Measurements from ENCODE around the gene SYNDIG1.

Gene SYNDIG1

DNA sequence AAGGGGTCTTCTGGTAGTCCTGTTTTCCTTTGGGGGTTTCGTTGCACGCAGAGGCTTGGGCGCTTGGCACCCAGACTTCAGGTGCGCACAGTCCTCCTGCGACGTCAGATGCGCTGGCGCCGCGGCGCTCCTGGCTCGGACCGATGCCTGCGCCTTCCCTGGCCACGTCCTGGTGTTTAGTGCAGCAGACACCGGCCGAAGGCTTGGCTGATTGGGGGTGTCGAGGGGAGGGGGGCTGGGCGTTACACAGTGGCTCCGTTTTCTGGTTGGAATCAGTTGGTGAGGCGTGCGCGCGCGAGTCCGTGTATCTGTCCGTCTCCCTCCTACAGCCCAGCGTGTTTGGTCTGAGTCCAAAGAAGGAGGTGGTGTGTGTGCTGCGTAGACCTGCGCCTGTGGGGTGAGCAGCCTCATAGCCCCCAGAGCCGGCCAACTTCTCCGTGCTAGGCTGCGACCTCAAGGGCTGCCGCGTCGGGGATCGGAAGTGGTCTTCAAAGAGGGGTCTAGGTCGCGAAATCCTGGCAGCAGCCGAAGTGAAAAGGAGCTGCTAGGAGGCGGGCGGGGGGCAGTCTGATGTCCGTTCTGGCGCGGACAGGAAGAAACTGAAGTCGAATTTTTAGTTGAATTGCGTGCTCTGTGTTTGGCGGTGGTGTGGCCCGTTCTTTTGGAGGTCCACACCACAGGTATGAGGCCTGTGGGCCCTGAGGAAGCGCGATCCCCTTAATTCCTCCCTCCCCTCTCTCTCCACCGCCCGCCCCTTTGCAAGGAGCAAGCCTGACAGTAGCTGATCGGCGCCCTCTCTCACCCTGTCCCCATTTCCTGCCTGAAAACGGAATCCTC lies 1.5 kb downstream of the SYNDIG1 start:
- DNase-seq (ENCODE audit: low read depth in 3 of 3): no peak

- no peak for DNase-seq (ENCODE audit: low read depth in 3 of 3)
These were observed 3.0 kb downstream of the SYNDIG1 start for GRCh38 chr20:24472426-24472825.

DNA sequence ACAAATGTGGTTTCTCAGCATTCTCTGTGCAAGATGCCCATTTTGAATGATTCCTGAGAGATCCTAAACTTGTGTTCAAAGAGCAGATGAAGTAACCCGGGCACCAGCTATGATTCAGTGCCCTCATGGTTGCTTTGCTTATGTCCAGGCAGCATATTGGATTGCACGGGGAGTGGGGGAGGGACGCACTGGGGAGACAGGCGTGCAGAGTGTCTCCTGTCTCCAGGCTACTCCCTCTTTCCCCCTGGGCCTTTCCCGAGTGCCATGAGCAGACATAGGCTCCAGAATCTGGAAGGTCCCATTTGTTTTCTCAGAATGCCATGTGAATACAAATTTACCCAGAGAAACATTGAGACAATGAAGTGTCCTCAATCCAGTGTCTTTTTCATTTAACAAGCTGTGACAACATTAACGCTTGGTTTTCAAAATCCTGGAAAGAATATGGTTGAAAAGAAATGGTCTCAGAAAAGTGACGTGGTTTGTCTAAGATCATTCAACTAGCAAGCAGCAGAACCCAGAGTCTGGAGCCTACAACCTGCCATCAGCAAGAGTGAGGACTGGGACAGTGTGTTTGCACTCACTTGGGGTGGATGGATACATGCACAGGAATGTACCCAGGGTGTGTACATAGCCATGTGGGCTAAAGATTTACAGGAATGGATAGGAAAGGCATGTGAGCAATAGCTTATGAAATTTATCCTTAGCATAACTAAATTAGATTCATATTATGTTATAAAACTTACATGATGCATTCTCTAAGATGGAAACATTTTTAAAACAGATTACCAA lies 4.2 kb downstream of the SYNDIG1 start:
- no peak for DNase-seq (ENCODE audit: low read depth in 3 of 3)

DNA sequence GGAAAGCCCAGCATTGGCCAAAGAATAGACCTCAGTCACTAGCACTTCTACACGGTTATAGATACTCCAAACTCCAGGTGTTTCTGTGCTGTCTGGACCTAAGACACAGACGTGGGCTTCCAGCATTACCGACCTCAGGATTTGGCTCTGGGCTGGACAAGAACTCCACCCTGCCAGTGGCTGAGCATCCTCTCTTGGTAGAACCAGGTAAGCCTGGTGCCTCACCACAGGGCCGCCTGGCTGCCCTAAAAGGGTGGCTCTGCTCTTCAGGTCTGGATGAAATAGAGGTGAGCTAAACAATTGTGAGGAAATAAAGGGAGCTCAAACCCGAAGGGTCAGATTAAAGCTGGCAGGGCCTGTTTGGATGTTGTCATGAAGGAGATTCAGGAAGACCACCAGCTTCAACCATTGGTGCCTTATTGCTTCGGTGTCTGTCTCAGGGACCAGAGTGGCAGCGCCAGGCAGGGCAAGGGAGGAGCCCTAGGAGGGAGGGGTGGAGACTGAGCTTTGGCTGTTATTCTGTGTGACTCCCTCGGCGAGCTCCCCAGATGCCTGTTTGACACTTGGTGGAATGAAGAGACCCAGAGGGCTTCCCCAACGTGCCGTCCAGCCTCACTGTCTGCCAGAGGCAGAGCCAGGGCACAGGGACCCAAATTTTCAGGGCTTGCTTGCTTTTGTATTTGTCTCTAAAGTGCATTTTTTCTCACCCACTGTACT lies 8.6 kb downstream of the SYNDIG1 start:
- no peak for DNase-seq (ENCODE audit: low read depth in 3 of 3)

GRCh38 chr20:24478584-24478983 lies 9.2 kb downstream of the SYNDIG1 start:
- DNase-seq (ENCODE audit: low read depth in 3 of 3): no peak

DNA sequence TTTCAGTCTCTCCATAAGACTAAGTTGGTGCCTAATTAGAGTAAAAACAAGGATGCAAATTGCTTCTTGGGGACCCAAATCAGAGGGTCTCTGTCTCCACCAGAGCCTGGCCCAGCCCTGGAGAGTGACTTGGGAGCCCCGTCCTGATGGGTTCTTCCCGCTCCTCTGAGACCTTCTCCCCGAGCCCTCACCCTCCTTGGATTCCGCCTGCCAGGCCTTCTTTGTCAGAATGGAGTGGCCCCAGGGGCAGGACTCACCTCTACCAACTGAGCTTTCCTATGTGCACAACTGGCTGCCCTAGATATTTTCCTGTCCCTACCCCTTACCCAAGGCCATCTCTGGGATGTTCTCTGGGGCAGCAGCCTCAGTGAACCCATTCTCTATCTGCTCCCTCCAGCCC lies 9.7 kb downstream of the SYNDIG1 start:
- DNase-seq (ENCODE audit: low read depth in 3 of 3): no peak

GRCh38 chr20:24479595-24479994 lies 10.2 kb downstream of the SYNDIG1 start:
- DNase-seq (ENCODE audit: low read depth in 3 of 3): no peak

DNA sequence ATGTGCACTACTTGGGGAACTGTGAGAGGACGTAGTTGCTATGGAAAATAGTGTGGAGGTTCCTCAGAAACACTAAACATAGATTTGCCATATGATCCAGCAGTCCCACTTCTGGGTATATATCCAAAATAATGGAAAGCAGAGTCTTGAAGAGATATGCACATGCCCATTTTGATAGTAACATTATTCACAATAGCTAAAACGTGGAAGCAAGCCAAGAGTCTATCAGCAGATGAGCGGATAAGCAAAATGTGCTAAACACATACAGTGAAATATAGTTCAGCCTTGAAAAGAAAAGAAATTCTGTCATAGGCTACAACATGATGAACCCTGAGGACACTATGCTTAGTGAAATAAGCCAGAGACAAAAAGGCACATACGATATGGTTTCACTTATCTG lies 11.1 kb downstream of the SYNDIG1 start:
- no peak for DNase-seq (ENCODE audit: low read depth in 3 of 3)

- no peak for DNase-seq (ENCODE audit: low read depth in 3 of 3)
These were observed 11.7 kb downstream of the SYNDIG1 start for GRCh38 chr20:24481173-24481572.

GRCh38 chr20:24483435-24484080 lies 14.1 kb downstream of the SYNDIG1 start:
- DNase-seq (ENCODE audit: low read depth in 3 of 3): no peak

- DNase-seq (ENCODE audit: low read depth in 3 of 3): no peak
These were observed 14.6 kb downstream of the SYNDIG1 start for GRCh38 chr20:24484081-24484450.

GRCh38 chr20:24485981-24486380 lies 16.6 kb downstream of the SYNDIG1 start:
- DNase-seq (ENCODE audit: low read depth in 3 of 3): no peak

- DNase-seq (ENCODE audit: low read depth in 3 of 3): no peak
These were observed 17.8 kb downstream of the SYNDIG1 start for GRCh38 chr20:24487240-24487639.

DNA sequence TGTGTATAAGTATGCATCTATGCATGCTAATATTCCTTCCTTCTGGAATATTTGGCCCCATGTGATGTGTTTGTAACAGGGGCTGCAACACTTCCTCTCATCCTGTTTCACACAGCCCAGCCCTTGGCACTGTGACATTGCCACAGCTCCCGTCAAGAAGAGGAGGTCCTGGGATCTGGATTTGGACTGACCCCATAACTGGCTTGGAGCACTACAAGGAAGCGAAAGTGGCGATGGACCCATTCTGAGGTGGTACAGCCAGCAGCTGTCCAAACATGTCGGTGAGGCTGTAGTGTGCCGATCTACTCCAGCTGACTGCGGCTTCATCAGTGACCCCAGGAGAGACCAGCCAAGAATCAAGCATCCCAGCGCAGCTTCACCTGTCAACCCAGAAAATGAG lies 18.2 kb downstream of the SYNDIG1 start:
- DNase-seq (ENCODE audit: low read depth in 3 of 3): no peak

GRCh38 chr20:24488064-24488799 lies 18.8 kb downstream of the SYNDIG1 start:
- DNase-seq (ENCODE audit: low read depth in 3 of 3): no peak

- DNase-seq (ENCODE audit: low read depth in 3 of 3): no peak
These were observed 19.4 kb downstream of the SYNDIG1 start for GRCh38 chr20:24488800-24489175.

DNA sequence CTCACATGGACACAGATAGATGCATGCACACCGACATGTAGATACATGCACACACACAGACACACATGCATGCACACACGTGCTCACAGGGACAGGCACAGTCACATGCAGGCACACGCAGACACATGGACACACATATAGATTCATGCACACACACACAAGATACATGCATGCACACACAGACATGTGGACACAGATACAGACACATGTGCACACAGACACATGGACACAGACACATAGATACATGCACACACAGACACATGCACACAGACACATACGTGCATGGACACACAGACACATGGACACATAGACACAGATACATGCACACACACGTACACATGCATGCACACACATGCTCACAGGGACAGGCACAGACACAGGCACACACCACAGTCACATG lies 19.8 kb downstream of the SYNDIG1 start:
- DNase-seq (ENCODE audit: low read depth in 3 of 3): no peak

GRCh38 chr20:24489631-24490260 lies 20.3 kb downstream of the SYNDIG1 start:
- DNase-seq (ENCODE audit: low read depth in 3 of 3): no peak

DNA sequence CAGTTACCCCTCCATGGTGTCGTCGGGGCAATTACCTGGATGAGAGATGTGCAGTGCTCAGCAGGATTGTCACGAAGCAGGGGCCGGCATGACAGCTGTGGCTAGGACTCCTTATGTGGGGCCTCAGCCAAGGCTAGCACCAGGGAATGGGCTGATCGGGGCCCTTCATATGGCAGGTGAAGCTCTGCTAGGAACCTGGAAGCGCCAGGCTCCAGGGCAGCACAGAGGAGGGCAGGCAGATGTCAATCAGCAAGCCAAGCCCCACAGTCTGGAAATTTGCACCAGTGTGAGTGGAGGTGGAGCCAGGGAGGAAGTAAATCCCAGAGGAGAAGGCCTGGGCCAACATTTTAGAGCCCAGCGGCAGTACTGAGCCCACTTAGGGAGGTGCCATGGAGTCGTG lies 21.2 kb downstream of the SYNDIG1 start:
- DNase-seq (ENCODE audit: low read depth in 3 of 3): no peak

DNA sequence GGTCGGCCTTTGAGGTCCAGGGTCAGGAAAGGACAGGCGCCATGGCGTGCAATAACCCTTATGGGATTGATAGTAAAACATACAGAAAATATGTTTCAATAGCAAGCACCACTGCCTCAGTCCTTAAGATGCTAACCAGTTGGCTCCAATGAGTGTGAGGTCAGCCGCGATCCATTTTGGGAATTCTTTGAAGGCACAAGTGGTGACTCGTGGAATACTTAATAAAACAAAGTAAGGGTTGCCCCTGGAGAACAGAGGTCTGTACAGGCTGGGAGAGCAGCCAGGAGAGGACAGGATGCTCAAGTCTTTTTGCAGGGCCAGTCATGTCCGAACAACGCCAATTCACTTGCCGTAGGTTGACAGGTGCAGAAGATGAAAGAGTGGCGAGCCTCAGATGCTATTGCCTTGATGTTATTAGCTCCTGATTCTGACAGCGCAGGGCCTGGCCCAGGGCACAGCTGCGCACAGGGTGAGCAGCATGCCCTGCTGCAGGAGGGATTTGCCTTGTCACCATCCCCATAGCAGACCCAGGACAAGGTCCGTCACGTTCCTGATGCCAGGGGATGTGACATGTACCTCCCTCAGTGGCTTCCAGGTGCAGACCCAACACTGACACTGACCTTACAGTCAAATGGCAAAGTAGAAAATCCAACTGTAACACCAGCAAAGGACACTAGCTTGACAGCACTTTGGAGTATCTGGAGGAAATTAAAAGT lies 21.8 kb downstream of the SYNDIG1 start:
- DNase-seq (ENCODE audit: low read depth in 3 of 3): no peak

All from stimulated activated CD4-positive, alpha-beta T cell treated with anti-CD3 and anti-CD28 coated beads, TNF-alpha, amount 100 ng/mL, for 24 hours (primary cell).